22Rv1 (cell line): ENCODE measurements around the gene FERMT2.
"Not testable (repeated sequence)": the region's sequence is repeated elsewhere in the genome, so short reads cannot be mapped to it uniquely, and the experiment has no call there.

Source experiments
- H3K27ac ChIP-seq: fragments of 450-650 bp; 2 replicates; pipeline ENCODE4 v1.5.1; 2017
- CTCF ChIP-seq: fragments of 450-650 bp; IDR thresholded peaks from 2 replicates; pipeline ENCODE4 v1.5.1; 2017; ENCODE audit warnings: mild to moderate bottlenecking
- ZFX ChIP-seq: fragments of 450-650 bp; IDR thresholded peaks from 2 replicates; pipeline ENCODE4 v1.6.1; 2017; ENCODE audit warnings: antibody characterized with exemption, borderline replicate concordance

FERMT2 gene

GRCh38 chr14:52868911-52869618, 81.8 kb downstream of the FERMT2 start:
- no peak for TF ChIP-seq CTCF
- H3K27ac ChIP-seq, result no peak overlapping the region

GRCh38 chr14:52864893-52865292, 86.0 kb downstream of the FERMT2 start:
- H3K27ac ChIP-seq, result not testable (repeated sequence)

- H3K27ac ChIP-seq, result no peak overlapping the region
- TF ChIP-seq ZFX (no peak), CTCF (no peak)
These were observed 87.5 kb downstream of the FERMT2 start for GRCh38 chr14:52863334-52863700.

GRCh38 chr14:52862632-52863333, 88.1 kb downstream of the FERMT2 start:
- no peak overlapping the region for H3K27ac ChIP-seq
- TF ChIP-seq ZFX (no peak), CTCF (no peak)

DNA sequence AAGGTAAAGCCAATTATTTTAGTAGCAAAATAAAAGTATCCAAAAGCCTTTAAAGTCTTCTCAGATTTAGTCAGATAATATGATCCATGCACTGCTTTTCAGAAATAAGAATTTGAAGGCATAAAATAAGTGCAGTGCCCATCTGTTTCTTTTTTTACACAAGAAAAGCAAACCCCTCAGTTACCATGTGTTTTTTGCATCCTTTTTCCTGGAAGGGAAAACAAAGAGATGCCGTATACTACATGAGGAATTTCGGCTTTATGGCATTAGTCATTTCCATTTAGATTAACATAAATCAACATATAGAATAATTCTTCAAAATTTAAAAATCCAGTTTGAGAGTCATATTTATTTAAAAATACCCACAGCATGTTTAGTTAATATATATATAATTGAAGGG, 89.4 kb downstream of the FERMT2 start:
- no peak for TF ChIP-seq CTCF
- TF ChIP-seq ZFX, result no peak
- no peak overlapping the region for H3K27ac ChIP-seq

- no peak for TF ChIP-seq CTCF
- TF ChIP-seq ZFX, result no peak
- no peak overlapping the region for H3K27ac ChIP-seq
These were observed 89.9 kb downstream of the FERMT2 start for GRCh38 chr14:52860910-52861309.

DNA sequence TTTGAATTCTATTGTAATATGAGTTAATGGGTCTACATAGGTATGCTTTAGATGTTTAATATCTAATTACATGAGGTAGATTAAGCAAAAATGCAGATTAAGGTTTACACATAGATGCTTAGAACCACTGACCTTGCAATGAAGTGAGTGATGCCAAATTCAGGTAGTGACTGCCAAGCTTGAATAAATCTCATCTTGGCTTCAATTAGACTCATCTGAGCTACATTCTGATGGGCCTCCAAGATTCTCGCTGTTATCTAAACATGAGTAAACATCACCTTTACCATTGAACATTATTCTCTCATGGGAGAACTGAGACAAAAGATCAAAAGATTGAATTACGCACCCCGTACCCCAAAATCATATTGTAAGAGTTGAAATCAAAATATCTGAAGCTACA, 90.6 kb downstream of the FERMT2 start:
- TF ChIP-seq CTCF (no peak), ZFX (no peak)
- no peak overlapping the region for H3K27ac ChIP-seq

DNA sequence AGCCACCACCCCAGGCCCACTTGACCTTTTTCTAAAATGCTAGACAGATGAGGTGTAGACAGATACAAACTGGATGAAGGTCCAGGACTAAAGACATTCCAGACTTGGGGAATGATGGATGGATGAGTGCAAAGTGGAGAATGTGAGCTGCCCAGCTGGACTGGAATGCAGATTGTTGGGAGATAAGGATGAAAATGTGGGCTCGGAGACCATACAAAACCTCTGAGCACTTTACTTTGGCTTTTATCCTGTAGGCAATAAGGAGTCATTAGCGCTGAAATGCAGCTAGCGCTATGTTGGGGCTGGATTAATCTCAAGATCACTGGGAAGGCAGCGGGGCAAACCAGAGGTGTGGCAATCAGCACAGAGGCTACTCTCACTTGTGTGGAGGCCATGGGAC, 94.7 kb downstream of the FERMT2 start:
- TF ChIP-seq ZFX (no peak), CTCF (no peak)
- H3K27ac ChIP-seq, result no peak overlapping the region
